Measurements from ENCODE around the gene MUC6.

MUC6 gene

DNA sequence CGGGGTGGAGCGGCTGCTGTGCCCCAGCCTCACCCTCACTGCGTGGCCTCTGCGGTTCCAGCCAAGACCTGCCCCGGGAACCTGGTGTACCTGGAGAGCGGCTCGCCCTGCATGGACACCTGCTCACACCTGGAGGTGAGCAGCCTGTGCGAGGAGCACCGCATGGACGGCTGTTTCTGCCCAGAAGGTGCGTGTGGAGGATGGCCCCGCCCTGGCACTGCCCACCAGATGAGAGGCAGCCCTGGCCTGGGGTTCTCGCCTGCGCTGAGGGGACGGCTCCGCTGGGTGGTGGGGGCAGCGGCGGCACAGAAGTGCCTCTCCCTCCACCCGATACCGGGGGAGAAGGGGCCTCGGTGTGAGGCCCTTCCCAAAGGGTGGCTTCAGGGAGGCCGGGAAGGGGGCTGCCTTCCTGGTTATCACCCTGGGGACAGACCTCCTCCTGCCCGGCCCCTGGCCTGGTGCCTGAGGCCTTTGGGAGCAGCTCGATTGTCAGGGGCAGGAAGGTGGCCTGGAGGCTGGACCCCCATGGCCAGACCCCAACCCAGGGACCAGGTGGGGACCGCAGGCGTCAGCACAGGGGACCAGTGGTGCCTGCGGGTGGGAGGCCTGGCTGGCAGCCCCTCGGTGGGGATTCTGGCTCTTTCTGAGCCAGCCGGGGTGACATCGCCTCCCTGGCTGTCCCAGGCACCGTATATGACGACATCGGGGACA lies 45.2 kb upstream of the MUC6 start:
- Histone ChIP-seq H3K27me3 (ENCODE audit: control insufficient read depth in 1 of 2, insufficient read depth in 1 of 2, low read length in 2 of 2) (peaks cover 4 to 15% of the 10 kb centered on the region in 2 experiments), H2AFZ (ENCODE audit: low read depth, low read length) (no peak overlapping the region), H3K4ac (ENCODE audit: low read depth in 1 of 2, low read length in 2 of 2) (no peak overlapping the region), H4K8ac (ENCODE audit: low read length) (no peak overlapping the region), H3K27ac (ENCODE audit: low read length, poor library complexity, severe bottlenecking) (no peak overlapping the region), H3K9me3 (ENCODE audit: control insufficient read depth, low read length) (no peaks in the 10 kb centered on the region), H3K14ac (ENCODE audit: low read length in 2 of 2) (no peak overlapping the region), H3K4me1 (ENCODE audit: control insufficient read depth, insufficient read depth, low read depth, low read length) (peaks cover 1% of the 10 kb centered on the region), H2BK12ac (ENCODE audit: low read length in 2 of 2) (no peak overlapping the region), H3K4me3 (ENCODE audit: insufficient read depth in 1 of 2, low read depth in 1 of 2, low read length in 2 of 2) (no peak overlapping the region), H3K4me2 (ENCODE audit: low read length, poor library complexity, severe bottlenecking) (no peak overlapping the region), H2BK120ac (ENCODE audit: low read depth, low read length) (no peak overlapping the region), H3K9ac (ENCODE audit: low read length) (no peak overlapping the region), H3K36me3 (ENCODE audit: control insufficient read depth in 1 of 2, insufficient read depth in 2 of 2, low read depth in 1 of 2, low read length in 2 of 2) (peaks cover 0 to 3% of the 10 kb centered on the region in 2 experiments), H3K23ac (ENCODE audit: low read length in 2 of 2) (no peak overlapping the region), H3K79me1 (replicated peaks; ENCODE audit: low read length, poor library complexity, severe bottlenecking) (no peaks in the 10 kb centered on the region), H2BK5ac (ENCODE audit: low read depth, low read length, poor library complexity, severe bottlenecking) (no peak overlapping the region), H3K18ac (ENCODE audit: low read depth in 1 of 2, low read length in 2 of 2) (no peak overlapping the region), H4K91ac (ENCODE audit: low read length) (no peak overlapping the region), H2BK15ac (ENCODE audit: low read depth, poor library complexity, severe bottlenecking) (no peak overlapping the region), H2AK5ac (ENCODE audit: low read length, severe bottlenecking) (no peak overlapping the region)
- 90% methylated on average over 33 of the region's 33 CpGs for WGBS
- DNase-seq = no peak

GRCh38 chr11:1078191-1078601 lies 41.7 kb upstream of the MUC6 start:
- no peak overlapping the region for H2BK5ac ChIP-seq (ENCODE audit: low read depth, low read length, poor library complexity, severe bottlenecking)
- H3K23ac ChIP-seq (ENCODE audit: low read length in 2 of 2) = no peak overlapping the region
- no peak overlapping the region for H2AK5ac ChIP-seq (ENCODE audit: low read length, severe bottlenecking)
- no peak overlapping the region for H2BK15ac ChIP-seq (ENCODE audit: low read depth, poor library complexity, severe bottlenecking)
- WGBS = 91% methylated on average over 39 of the region's 39 CpGs
- H3K27me3 ChIP-seq (ENCODE audit: control insufficient read depth in 1 of 2, insufficient read depth in 1 of 2, low read length in 2 of 2) = peaks cover 0 to 2% of the 10 kb centered on the region in 2 experiments
- no peak overlapping the region for H3K18ac ChIP-seq (ENCODE audit: low read depth in 1 of 2, low read length in 2 of 2)
- no peak overlapping the region for H2BK120ac ChIP-seq (ENCODE audit: low read depth, low read length)
- H3K36me3 ChIP-seq (ENCODE audit: control insufficient read depth in 1 of 2, insufficient read depth in 2 of 2, low read depth in 1 of 2, low read length in 2 of 2) = peaks cover 0 to 3% of the 10 kb centered on the region in 2 experiments
- no peak overlapping the region for H3K4me2 ChIP-seq (ENCODE audit: low read length, poor library complexity, severe bottlenecking)
- peaks cover 11% of the 10 kb centered on the region for H3K4me1 ChIP-seq (ENCODE audit: control insufficient read depth, insufficient read depth, low read depth, low read length)
- H4K91ac ChIP-seq (ENCODE audit: low read length) = no peak overlapping the region
- H2AFZ ChIP-seq (ENCODE audit: low read depth, low read length) = no peak overlapping the region
- H3K4me3 ChIP-seq (ENCODE audit: insufficient read depth in 1 of 2, low read depth in 1 of 2, low read length in 2 of 2) = no peak overlapping the region
- no peak overlapping the region for H3K14ac ChIP-seq (ENCODE audit: low read length in 2 of 2)
- no peak overlapping the region for H3K27ac ChIP-seq (ENCODE audit: low read length, poor library complexity, severe bottlenecking)
- H3K4ac ChIP-seq (ENCODE audit: low read depth in 1 of 2, low read length in 2 of 2) = no peak overlapping the region
- no peak overlapping the region for H2BK12ac ChIP-seq (ENCODE audit: low read length in 2 of 2)
- H3K79me1 ChIP-seq (replicated peaks; ENCODE audit: low read length, poor library complexity, severe bottlenecking) = no peaks in the 10 kb centered on the region
- H3K9me3 ChIP-seq (ENCODE audit: control insufficient read depth, low read length) = no peaks in the 10 kb centered on the region
- H4K8ac ChIP-seq (ENCODE audit: low read length) = no peak overlapping the region
- no peak for DNase-seq
- H3K9ac ChIP-seq (ENCODE audit: low read length) = no peak overlapping the region

GRCh38 chr11:1077417-1078119 lies 41.0 kb upstream of the MUC6 start:
- Histone ChIP-seq H3K27me3 (ENCODE audit: control insufficient read depth in 1 of 2, insufficient read depth in 1 of 2, low read length in 2 of 2) (peaks cover 0 to 4% of the 10 kb centered on the region in 2 experiments), H4K91ac (ENCODE audit: low read length) (no peak overlapping the region), H3K9ac (ENCODE audit: low read length) (no peak overlapping the region), H2AK5ac (ENCODE audit: low read length, severe bottlenecking) (no peak overlapping the region), H3K36me3 (ENCODE audit: control insufficient read depth in 1 of 2, insufficient read depth in 2 of 2, low read depth in 1 of 2, low read length in 2 of 2) (peaks cover 0 to 3% of the 10 kb centered on the region in 2 experiments), H2BK5ac (ENCODE audit: low read depth, low read length, poor library complexity, severe bottlenecking) (no peak overlapping the region), H3K4me2 (ENCODE audit: low read length, poor library complexity, severe bottlenecking) (no peak overlapping the region), H3K79me1 (replicated peaks; ENCODE audit: low read length, poor library complexity, severe bottlenecking) (no peaks in the 10 kb centered on the region), H3K4ac (ENCODE audit: low read depth in 1 of 2, low read length in 2 of 2) (no peak overlapping the region), H2BK120ac (ENCODE audit: low read depth, low read length) (no peak overlapping the region), H2BK15ac (ENCODE audit: low read depth, poor library complexity, severe bottlenecking) (no peak overlapping the region), H3K4me3 (ENCODE audit: insufficient read depth in 1 of 2, low read depth in 1 of 2, low read length in 2 of 2) (no peak overlapping the region), H3K23ac (ENCODE audit: low read length in 2 of 2) (no peak overlapping the region), H3K18ac (ENCODE audit: low read depth in 1 of 2, low read length in 2 of 2) (no peak overlapping the region), H3K14ac (ENCODE audit: low read length in 2 of 2) (no peak overlapping the region), H3K9me3 (ENCODE audit: control insufficient read depth, low read length) (no peaks in the 10 kb centered on the region), H2BK12ac (ENCODE audit: low read length in 2 of 2) (no peak overlapping the region), H3K4me1 (ENCODE audit: control insufficient read depth, insufficient read depth, low read depth, low read length) (peaks cover 15% of the 10 kb centered on the region), H2AFZ (ENCODE audit: low read depth, low read length) (no peak overlapping the region), H4K8ac (ENCODE audit: low read length) (no peak overlapping the region), H3K27ac (ENCODE audit: low read length, poor library complexity, severe bottlenecking) (no peak overlapping the region)
- WGBS = 91% methylated on average over 33 of the region's 33 CpGs
- no peak for DNase-seq

DNA sequence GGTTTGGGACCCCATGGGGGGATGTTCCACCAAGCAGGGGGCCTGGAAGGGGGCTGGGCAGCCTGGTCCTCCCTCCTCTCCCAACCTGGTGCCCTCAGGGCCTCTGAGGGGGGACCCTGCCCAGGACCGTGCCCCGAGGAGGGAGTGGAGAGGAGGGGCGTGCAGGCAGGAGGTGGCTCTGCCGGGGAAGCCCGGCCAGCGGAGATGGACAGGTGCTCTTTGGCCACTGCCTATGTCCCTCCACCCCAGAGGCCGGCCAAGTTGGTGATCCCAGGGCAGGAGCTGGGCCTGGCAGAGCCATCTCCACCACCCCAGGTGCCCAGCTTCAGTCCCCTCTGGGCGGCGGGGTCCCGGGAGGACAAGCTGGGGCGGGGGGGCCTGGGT lies 40.5 kb upstream of the MUC6 start:
- Histone ChIP-seq H3K4ac (ENCODE audit: low read depth in 1 of 2, low read length in 2 of 2) (no peak overlapping the region), H3K18ac (ENCODE audit: low read depth in 1 of 2, low read length in 2 of 2) (no peak overlapping the region), H2BK12ac (ENCODE audit: low read length in 2 of 2) (no peak overlapping the region), H3K4me3 (ENCODE audit: insufficient read depth in 1 of 2, low read depth in 1 of 2, low read length in 2 of 2) (no peak overlapping the region), H3K27ac (ENCODE audit: low read length, poor library complexity, severe bottlenecking) (no peak overlapping the region), H2BK120ac (ENCODE audit: low read depth, low read length) (no peak overlapping the region), H2AK5ac (ENCODE audit: low read length, severe bottlenecking) (no peak overlapping the region), H3K27me3 (ENCODE audit: control insufficient read depth in 1 of 2, insufficient read depth in 1 of 2, low read length in 2 of 2) (peaks cover 0 to 6% of the 10 kb centered on the region in 2 experiments), H2BK15ac (ENCODE audit: low read depth, poor library complexity, severe bottlenecking) (no peak overlapping the region), H2BK5ac (ENCODE audit: low read depth, low read length, poor library complexity, severe bottlenecking) (no peak overlapping the region), H3K4me1 (ENCODE audit: control insufficient read depth, insufficient read depth, low read depth, low read length) (peaks cover 19% of the 10 kb centered on the region), H3K23ac (ENCODE audit: low read length in 2 of 2) (no peak overlapping the region), H4K91ac (ENCODE audit: low read length) (no peak overlapping the region), H3K9ac (ENCODE audit: low read length) (no peak overlapping the region), H3K9me3 (ENCODE audit: control insufficient read depth, low read length) (no peaks in the 10 kb centered on the region), H4K8ac (ENCODE audit: low read length) (no peak overlapping the region), H3K4me2 (ENCODE audit: low read length, poor library complexity, severe bottlenecking) (no peak overlapping the region), H3K14ac (ENCODE audit: low read length in 2 of 2) (no peak overlapping the region), H3K79me1 (replicated peaks; ENCODE audit: low read length, poor library complexity, severe bottlenecking) (no peaks in the 10 kb centered on the region), H3K36me3 (ENCODE audit: control insufficient read depth in 1 of 2, insufficient read depth in 2 of 2, low read depth in 1 of 2, low read length in 2 of 2) (peaks cover 0 to 3% of the 10 kb centered on the region in 2 experiments), H2AFZ (ENCODE audit: low read depth, low read length) (no peak overlapping the region)
- DNase-seq = no peak
- WGBS = 93% methylated on average over 3 of the region's 11 CpGs

Measured in mesenchymal stem cell (in vitro differentiated cells and primary cell).